Stimulated activated CD4-positive, alpha-beta T cell treated with anti-CD3 and anti-CD28 coated beads, Interleukin-1b, Interleukin-23, amount 100 ng/mL, for 24 hours (primary cell): Measurements from ENCODE around the gene TMEM8B.

ENCODE experiments used
- DNase-seq, 4 experiments: peaks; one replicate each; pipeline ENCODE4 v3.0.0-alpha.2; 2020; ENCODE audit warnings: low read depth in 4 of 4, low spot score in 1 of 4

The TMEM8B gene, protein sequence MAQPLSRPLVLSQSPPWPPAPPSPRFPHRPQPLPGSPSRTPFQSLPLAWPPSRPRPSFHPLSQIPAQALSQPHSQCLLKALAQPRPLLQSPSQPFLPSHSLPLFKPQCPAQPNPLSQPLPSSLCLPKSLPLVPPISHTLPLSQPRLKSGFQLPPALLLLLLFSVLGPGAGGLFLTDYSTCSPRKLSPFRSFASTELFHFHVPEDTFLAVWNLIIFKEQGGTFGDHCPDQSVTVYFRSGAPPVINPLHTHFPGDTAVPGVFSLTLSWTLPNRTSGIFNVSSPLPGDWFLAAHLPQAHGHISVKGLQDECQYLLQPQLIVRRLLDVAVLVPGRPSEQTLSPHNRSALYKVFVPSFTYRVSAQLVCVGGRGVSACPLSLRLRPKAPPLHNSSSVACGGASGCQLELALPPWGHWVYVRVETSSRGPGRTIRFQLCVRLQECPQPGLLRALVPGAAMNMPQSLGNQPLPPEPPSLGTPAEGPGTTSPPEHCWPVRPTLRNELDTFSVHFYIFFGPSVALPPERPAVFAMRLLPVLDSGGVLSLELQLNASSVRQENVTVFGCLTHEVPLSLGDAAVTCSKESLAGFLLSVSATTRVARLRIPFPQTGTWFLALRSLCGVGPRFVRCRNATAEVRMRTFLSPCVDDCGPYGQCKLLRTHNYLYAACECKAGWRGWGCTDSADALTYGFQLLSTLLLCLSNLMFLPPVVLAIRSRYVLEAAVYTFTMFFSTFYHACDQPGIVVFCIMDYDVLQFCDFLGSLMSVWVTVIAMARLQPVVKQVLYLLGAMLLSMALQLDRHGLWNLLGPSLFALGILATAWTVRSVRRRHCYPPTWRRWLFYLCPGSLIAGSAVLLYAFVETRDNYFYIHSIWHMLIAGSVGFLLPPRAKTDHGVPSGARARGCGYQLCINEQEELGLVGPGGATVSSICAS

DNA sequence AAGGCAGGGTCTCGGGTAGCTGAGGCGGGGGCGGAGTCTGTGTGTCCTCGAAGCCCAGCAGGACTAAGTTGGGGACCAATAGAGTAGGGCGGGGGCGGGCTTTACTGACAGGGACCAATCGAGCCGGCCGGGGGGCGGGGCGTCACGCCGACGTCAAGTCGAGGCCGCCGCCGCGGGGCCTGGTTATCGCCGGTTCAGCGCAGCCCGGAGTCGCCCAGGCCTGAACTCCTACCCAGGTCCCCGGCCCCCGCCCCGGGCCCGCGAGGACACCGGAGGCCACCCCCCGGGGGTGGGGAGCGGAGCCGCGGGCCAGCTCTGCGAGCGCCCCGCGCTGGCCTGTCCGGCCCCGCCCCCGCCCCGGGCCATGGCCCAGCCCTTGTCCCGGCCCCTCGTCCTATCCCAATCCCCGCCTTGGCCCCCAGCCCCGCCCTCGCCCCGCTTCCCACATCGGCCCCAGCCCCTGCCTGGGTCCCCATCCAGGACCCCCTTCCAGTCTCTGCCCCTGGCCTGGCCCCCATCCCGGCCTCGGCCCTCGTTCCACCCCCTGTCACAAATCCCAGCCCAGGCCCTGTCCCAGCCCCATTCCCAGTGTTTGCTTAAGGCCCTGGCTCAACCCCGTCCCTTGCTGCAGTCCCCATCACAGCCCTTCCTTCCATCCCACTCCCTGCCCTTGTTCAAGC is at the start of gene TMEM8B:
Gene TMEM8B (plus strand): TSS at position 145 of the 680 bp plus-strand sequence. CDS start 220 bp downstream, at position 365.
- peak; percentile 92 to 97 (median 96) for DNase-seq

GRCh38 chr9:35781066-35781465 is 48.0 kb upstream of the TMEM8B start:
- no peak for DNase-seq

DNA sequence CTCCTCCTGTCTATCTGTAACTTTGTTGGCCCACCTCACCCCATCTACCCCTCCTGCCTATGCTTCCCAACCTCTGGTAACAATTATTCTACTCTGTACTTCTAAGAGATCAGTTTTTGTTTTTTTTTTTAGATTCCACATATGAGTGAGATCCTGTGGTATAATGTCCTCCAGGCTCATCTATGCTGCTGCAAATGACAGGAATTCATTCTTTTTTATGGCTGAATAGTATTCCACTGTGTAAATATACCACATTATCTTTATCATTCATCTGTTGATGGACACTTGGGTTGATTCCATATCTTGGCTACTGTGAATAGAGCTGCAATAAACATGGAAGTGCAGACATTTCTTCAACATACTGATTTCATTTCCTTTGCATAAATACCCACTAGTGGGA is 45.6 kb upstream of the TMEM8B start:
- DNase-seq: no peak

GRCh38 chr9:35789541-35789940 is 39.5 kb upstream of the TMEM8B start:
- DNase-seq: no peak

GRCh38 chr9:35790025-35790384 is 39.0 kb upstream of the TMEM8B start:
- DNase-seq: no peak

- DNase-seq: peak in 3 of 4 experiments; percentile 13 to 22 (median 21)
Measured at GRCh38 chr9:35790385-35791296, 38.4 kb upstream of the TMEM8B start.

DNA sequence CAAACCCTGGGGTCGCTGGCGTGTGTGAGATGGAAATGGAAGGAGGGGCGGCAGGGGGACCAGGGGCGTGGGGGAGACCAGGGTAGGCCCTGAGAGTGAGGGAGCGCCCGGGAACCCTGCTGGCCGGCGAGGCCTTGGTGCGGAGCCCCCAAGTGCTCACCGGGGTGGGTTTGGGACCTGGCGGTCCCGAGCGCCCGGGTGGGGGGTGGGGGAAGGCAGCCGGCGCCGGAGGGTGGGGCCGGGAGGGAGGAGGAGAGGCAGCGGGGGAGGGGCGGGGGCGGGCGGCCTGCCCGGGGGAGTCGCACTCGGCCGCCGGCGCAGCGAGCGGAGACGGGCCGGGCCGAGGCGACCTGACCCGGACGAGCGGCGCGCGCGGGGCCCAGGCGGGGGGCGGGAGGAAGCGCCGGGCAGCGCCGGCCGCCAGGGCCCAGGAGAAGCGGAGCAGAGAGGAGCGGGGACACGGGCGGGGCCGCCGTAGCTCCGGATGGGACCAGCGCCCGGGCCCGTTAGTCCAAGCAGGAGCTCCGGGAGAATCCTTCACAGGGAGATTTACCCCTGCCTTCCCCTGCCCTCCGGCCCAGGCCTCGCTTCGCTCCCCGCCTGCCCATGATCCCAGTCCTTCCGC is 37.6 kb upstream of the TMEM8B start, which contains the start of gene NPR2:
Gene NPR2 (plus strand): TSS at position 295 of the 625 bp plus-strand sequence. CDS start 818 bp downstream, outside the sequence.
- no peak for DNase-seq

DNA sequence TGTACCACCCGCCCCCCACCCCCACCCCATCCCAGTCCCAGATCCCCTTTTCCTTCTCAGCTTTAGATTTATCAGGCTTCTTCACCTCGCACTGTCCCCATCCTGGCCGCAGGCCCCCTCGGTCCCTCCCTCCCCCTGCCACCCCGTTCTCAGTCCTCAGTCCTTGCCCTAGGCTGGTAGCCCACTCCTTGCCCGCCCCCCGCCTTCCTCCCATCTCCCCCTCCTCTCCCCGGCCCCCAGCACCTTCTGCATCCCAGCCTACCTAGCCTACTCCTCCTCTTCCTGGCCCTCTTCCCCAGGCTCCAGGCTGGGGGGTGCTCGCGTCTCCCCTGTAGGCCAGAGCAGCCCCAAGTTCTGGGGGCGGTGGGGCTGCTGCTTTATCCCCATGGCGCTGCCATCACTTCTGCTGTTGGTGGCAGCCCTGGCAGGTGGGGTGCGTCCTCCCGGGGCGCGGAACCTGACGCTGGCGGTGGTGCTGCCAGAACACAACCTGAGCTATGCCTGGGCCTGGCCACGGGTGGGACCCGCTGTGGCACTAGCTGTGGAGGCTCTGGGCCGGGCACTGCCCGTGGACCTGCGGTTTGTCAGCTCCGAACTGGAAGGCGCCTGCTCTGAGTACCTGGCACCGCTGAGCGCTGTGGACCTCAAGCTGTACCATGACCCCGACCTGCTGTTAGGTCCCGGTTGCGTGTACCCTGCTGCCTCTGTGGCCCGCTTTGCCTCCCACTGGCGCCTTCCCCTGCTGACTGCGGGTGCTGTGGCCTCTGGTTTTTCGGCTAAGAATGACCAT is 36.8 kb upstream of the TMEM8B start:
- DNase-seq: no peak

GRCh38 chr9:35792826-35793225 is 36.2 kb upstream of the TMEM8B start:
- no peak for DNase-seq

- no peak for DNase-seq
Measured at GRCh38 chr9:35793461-35793860, 35.6 kb upstream of the TMEM8B start.

DNA sequence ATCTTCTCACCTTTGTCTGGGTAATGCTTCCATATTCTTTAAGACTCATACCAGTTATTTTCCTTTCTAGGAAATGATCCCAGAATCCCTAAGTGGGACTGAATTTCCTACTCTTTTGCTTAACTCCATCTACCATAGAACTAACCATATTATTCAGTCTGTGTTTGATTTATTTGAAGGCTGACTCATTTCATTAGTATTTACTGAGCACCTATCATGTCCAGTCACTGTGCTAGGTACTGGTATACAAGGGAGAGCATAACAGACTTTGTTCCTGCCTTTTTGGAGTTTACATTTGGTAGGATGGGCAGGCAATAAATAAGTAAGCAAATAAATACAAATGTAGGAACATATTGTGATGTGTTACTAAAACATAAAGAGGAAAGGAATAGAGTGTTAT is 33.3 kb upstream of the TMEM8B start:
- DNase-seq: no peak

DNA sequence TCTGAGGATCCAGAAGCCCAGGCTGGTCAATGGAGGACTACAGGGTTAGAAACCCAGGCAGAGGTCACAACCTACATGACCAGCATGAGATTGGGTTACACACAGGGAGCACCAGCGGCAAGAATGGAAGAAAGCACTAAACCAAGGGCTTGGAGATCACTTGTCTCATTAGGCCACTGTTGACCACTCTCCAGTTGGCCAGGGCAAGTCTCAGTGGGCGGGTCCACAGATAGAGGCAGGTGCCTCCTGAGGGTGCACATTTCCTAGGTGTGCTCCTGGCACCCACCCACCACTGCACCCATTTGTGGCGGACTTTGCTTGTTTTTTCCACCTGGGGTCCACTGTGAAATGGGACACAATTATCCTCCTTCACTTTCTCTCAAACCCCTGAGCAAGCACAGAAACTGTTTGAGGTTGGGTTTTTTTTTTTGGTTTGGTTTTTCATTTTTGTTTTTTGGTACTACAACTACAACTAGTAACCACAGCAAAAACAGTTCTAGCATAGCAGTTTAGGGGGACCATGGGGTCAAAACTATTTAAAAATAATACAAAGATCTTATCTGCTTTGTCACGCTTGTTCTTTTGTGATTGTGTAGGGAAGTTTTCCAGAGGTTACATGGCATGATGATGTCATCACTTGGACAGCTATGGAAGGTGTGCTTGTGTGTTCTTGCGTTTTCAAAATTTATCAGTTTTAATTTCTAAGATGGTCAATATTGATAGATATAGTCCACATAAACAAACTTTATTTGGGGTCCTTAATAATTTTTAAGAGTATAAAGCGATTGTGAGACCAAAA is 31.5 kb upstream of the TMEM8B start:
- DNase-seq: no peak

- peak in 3 of 4 experiments; percentile 26 to 37 (median 35) for DNase-seq
Measured at GRCh38 chr9:35798658-35799374, 30.2 kb upstream of the TMEM8B start.

- DNase-seq: no peak
Measured at GRCh38 chr9:35800530-35800929, 28.5 kb upstream of the TMEM8B start.

- no peak for DNase-seq
Measured at GRCh38 chr9:35801328-35802128, 27.5 kb upstream of the TMEM8B start.

GRCh38 chr9:35806101-35806500 is 22.9 kb upstream of the TMEM8B start:
- no peak for DNase-seq

- DNase-seq: no peak
Measured at GRCh38 chr9:35808433-35808832, 20.6 kb upstream of the TMEM8B start.
